LoVo (cell line): ENCODE measurements around the gene MXRA8.

Experiments used
- DNase-seq: peaks from one replicate; pipeline ENCODE4 v3.0.0-alpha.2; 2016; ENCODE audit warnings: low spot score

The MXRA8 gene

GRCh38 chr1:1334835-1335234 is 23.5 kb downstream of the MXRA8 start:
- DNase-seq: no peak

DNA sequence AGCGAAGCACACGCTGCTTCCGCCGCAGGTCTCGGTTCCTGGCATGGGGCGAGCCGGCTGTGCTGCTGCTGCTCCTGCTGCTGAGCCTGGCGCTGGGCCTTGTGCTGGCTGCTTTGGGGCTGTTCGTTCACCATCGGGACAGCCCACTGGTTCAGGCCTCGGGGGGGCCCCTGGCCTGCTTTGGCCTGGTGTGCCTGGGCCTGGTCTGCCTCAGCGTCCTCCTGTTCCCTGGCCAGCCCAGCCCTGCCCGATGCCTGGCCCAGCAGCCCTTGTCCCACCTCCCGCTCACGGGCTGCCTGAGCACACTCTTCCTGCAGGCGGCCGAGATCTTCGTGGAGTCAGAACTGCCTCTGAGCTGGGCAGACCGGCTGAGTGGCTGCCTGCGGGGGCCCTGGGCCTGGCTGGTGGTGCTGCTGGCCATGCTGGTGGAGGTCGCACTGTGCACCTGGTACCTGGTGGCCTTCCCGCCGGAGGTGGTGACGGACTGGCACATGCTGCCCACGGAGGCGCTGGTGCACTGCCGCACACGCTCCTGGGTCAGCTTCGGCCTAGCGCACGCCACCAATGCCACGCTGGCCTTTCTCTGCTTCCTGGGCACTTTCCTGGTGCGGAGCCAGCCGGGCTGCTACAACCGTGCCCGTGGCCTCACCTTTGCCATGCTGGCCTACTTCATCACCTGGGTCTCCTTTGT is 24.7 kb downstream of the MXRA8 start:
- no peak for DNase-seq

DNA sequence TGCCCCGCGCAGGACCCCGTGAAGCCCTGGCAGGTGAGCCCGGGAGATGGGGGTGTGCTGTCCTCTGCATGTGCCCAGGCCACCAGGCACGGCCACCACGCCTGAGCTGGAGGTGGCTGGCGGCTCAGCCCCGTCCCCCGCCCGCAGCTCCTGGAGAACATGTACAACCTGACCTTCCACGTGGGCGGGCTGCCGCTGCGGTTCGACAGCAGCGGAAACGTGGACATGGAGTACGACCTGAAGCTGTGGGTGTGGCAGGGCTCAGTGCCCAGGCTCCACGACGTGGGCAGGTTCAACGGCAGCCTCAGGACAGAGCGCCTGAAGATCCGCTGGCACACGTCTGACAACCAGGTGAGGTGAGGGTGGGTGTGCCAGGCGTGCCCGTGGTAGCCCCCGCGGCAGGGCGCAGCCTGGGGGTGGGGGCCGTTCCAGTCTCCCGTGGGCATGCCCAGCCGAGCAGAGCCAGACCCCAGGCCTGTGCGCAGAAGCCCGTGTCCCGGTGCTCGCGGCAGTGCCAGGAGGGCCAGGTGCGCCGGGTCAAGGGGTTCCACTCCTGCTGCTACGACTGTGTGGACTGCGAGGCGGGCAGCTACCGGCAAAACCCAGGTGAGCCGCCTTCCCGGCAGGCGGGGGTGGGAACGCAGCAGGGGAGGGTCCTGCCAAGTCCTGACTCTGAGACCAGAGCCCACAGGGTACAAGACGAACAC is 25.4 kb downstream of the MXRA8 start:
- no peak for DNase-seq

GRCh38 chr1:1332031-1332755 is 26.2 kb downstream of the MXRA8 start:
- DNase-seq: no peak

DNA sequence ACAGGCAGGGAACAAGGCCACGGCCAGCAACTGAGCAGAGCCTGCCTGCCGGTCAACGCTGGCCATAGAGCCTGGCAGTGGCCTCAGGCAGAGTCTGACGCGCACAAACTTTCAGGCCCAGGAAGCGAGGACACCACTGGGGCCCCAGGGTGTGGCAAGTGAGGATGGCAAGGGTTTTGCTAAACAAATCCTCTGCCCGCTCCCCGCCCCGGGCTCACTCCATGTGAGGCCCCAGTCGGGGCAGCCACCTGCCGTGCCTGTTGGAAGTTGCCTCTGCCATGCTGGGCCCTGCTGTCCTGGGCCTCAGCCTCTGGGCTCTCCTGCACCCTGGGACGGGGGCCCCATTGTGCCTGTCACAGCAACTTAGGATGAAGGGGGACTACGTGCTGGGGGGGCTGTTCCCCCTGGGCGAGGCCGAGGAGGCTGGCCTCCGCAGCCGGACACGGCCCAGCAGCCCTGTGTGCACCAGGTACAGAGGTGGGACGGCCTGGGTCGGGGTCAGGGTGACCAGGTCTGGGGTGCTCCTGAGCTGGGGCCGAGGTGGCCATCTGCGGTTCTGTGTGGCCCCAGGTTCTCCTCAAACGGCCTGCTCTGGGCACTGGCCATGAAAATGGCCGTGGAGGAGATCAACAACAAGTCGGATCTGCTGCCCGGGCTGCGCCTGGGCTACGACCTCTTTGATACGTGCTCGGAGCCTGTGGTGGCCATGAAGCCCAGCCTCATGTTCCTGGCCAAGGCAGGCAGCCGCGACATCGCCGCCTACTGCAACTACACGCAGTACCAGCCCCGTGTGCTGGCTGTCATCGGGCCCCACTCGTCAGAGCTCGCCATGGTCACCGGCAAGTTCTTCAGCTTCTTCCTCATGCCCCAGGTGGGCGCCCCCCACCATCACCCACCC is 27.0 kb downstream of the MXRA8 start, which contains the start of gene TAS1R3:
TAS1R3 (plus strand) TSS at position 213 of the 898 bp plus-strand sequence; CDS start at position 279, 66 bp downstream.
- DNase-seq: no peak

- no peak for DNase-seq
Observed at GRCh38 chr1:1330366-1331067, 27.8 kb downstream of the MXRA8 start.

DNA sequence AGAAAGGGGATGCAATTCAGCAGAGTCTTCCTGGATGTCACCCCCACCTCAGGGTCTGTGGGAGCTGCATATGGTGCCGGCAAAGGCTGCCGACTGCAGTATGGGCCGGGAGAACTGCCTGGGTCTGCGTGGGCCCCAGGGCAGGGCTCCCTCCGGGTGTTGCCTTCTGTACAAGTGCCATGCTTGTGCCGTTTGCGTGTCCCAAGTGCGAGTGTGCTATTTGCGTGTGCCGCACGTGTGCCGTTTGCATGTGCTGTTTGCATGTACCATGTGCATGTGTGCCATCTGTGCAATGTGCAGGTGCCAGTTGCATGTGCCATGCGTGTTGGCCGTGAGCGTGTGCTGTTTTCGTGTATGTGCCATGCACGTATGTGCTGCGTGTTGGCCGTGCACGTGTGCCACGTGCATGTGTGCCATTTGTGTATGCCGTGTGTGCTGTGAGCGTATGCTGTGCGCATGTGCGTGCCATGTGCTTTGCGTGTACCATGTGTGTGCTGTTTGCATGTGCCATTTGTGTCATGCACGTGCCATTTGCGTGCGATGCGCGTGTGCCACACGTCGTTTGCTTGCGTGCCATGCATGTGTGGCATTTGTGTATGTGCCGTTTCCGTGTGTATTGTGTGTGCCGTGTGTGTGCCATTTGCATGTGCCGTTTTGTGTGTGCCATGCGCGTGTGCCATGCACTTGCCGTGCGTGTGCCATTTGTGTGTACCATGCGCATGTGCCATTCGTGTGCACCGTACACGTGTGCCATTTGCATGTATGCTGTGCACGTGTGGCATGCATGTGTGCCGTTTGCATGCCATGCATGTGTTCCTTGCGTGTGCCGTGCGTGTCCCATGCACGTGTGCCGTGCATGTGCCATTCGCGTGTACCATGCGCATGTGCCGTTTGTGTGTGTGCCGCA is 28.8 kb downstream of the MXRA8 start:
- no peak for DNase-seq

GRCh38 chr1:1328254-1328653 is 30.1 kb downstream of the MXRA8 start:
- DNase-seq: no peak

GRCh38 chr1:1327291-1327690 is 31.1 kb downstream of the MXRA8 start:
- DNase-seq: no peak

DNA sequence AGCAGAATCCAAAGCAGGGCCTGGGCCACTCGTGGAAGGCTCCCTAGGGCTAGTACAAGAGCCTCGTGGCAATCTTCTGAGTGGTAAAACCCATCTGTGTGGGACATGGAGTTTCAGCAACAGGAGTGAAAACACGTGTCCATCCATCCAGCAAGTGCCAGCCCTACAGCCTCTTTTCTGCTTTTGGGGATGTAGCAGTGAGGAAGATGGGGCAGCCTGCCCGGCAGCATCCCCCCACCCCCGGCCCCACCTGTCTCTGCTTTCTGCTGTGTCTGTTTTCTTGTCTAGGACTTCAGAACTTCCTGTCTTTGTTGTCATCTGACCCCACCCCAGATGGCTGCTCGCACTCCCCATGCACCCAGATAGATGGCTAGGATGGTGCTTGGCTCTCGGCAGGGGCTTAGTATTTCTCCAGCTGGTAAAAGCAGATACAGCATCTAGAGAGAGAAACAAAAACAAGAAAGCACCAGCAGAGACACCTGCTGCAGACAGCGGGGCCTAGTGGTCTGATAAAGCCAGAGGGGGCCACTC is 32.2 kb downstream of the MXRA8 start:
- DNase-seq: no peak

DNA sequence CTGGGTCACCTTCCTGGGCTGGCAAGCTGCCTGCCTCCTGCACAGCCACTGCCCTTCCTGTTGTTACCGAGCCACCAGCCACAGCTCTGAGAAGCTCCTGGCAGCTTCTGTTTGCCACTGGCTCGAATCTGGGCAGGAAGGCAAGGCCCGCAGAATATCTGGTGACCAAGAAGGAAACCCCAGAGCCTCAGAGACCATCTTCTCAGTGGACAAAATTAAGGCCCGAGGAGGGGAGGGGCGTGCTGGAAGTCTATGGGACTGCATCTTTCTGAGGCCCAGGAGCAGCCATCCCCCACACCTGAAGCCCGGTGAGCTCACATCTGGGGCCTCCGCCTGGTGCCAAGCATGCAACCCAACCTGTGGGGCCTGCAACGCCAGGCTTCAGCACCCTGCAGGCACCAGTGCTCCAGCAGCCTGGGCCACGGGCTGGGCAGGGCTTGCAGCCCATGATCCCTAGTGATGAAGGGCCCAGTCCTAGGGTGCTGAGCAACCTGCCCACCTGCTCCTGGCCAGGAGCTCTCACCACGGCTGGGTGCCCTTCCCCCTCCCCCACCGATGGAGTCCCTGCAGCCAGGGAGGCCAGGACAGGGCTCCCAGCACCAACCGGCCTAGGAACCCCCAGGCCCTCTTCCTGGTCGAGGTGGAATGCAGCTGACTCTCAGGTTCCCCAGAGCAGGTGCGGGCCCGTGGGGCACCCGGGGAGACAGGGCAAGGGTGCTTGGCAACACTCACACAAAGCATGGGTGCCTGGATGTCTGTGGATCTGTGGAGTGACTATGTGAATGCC is 32.9 kb downstream of the MXRA8 start:
- no peak for DNase-seq

DNA sequence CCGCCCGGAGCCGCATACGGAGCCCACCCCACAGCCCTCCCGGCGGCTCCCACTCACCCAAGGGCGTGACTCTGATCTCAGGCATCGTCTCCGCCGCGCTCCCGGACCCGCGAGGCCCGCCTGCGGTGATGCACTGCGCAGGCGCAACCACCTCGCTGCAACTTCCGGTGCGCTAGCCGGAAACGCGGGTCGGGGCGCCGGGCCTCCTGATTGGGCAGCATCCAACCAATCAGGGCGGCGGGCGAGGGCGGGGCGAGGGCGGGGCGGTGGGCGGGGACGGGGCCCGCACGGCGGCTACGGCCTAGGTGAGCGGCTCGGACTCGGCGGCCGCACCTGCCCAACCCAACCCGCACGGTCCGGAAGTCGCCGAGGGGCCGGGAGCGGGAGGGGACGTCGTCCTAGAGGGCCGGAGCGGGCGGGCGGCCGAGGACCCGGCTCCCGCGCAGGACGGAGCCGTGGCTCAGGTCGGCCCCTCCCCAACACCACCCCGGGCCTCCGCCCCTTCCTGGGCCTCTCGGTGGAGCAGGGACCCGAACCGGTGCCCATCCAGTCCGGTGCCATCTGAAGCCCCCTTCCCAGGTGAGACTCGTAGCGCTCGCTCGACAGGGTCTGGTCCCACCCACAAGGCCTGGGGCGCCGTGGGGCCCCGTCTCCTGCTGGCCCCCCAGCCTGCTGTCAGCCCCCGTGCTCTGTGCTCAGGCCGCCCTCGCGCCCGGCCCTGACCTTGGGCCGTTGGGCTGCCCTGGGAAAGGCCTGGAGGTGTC is 33.6 kb downstream of the MXRA8 start, which contains the start of the genes CPTP and INTS11:
CPTP (plus strand) TSS at position 279 of the 764 bp plus-strand sequence. CDS start 2,109 bp downstream, outside the sequence.
INTS11 (minus strand) TSS at position 137 of the 764 bp plus-strand sequence; CDS start at position 85, 52 bp downstream.
- DNase-seq: peak; percentile 94

- no peak for DNase-seq
Observed at GRCh38 chr1:1324084-1324523, 34.3 kb downstream of the MXRA8 start.

GRCh38 chr1:1322952-1323351 is 35.4 kb downstream of the MXRA8 start:
- no peak for DNase-seq

GRCh38 chr1:1322418-1322817 is 35.9 kb downstream of the MXRA8 start:
- no peak for DNase-seq

DNA sequence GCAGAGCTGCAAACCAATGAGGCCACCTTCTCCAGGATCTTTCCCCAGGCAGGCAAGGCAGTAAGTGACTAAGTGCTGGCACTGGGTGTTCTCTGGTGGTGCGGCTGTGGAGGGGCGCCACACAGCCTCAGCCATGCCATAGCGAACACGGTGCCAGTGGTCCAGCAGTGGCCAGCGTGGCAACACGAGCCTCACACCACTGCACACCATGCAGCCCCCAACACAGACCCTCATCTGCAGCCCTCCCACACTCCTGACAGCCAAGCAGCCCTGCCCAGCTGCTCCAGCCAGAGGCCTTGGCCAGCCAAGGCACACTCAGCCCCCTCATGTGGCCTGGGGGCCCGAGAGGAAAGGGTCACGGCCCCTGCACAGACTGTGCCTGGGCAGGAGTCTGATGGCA is 36.9 kb downstream of the MXRA8 start:
- DNase-seq: no peak

DNA sequence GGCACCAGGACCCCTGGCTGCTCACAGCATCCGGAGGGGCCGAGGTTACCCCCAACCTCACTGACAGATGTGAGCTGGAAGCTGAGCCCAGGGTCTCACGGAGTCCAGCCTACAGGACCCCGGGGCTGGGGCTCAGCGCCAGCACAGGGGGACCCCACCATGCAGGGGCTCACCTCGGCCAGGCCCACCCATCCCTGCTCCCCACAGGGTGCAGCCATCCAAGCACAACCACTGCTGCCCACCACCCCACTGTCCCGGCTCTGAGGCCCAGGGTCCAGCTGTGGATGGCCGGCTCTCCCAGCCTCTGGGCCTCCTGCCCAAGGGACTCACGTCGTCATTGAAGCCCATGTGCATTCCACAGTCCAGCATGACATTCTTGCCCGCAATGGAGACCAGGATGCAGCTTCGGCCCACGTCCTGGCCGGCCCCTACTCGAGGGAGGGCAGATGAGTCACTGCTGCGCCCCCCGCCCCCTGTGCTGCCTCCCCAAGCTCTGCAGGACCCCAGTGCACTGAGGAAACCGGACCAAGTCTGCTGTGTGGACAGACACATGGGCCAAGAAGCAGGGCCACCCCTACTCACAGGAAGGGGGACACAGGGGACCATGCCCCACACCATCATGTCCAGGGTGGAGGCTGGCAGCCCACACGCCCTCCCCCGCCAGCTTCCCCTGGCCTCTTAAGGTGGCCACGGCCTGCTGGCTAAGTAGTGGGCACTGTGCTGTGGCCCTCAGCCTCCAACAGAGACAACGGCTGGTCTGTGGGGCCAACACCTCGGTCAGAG is 37.5 kb downstream of the MXRA8 start:
- DNase-seq: no peak
